ENCODE measurements around the gene STARD3.

GRCh38 chr17:39674179-39674578 lies 37.2 kb downstream of the STARD3 start:
- no peak for TF ChIP-seq CTCF (IDR thresholded peaks at IDR 0.05; ENCODE audit: poor library complexity)
- no peak for TF ChIP-seq EZH2 (IDR thresholded peaks at IDR 0.05; ENCODE audit: borderline replicate concordance)
- TF ChIP-seq EZH2phosphoT487 (IDR thresholded peaks at IDR 0.05; ENCODE audit: low read depth, severe bottlenecking, unreplicated experiment) = no peak

Measured in hepatocyte (in vitro differentiated cells).